HG03575 (cell line): ENCODE measurements around the gene GTF2IRD1.
"Not testable (repeated sequence)": the region's sequence is repeated elsewhere in the genome, so short reads cannot be mapped to it uniquely, and the experiment has no call there.

Experiments used
- ATAC-seq: cut with Tn5 transposase; IDR thresholded peaks from one replicate; pipeline ENCODE4 v1.9.1; 2021; ENCODE audit not compliant: unreplicated experiment, insufficient number of reproducible peaks, low FRiP score; ENCODE audit errors: extremely low read depth

The GTF2IRD1 gene

GRCh38 chr7:74535951-74536356 is 82.2 kb downstream of the GTF2IRD1 start:
- ATAC-seq = no peak

- not testable (repeated sequence) for ATAC-seq
These were observed 88.2 kb downstream of the GTF2IRD1 start for GRCh38 chr7:74541937-74542336.

GRCh38 chr7:74542558-74543117 is 88.9 kb downstream of the GTF2IRD1 start:
- ATAC-seq = no peak

- no peak for ATAC-seq
These were observed 91.2 kb downstream of the GTF2IRD1 start for GRCh38 chr7:74544706-74545469.

- no peak for ATAC-seq
These were observed 92.2 kb downstream of the GTF2IRD1 start for GRCh38 chr7:74545921-74546320.

- not testable (repeated sequence) for ATAC-seq
These were observed 99.9 kb downstream of the GTF2IRD1 start for GRCh38 chr7:74553596-74554012.

- no peak for ATAC-seq
These were observed 100.5 kb downstream of the GTF2IRD1 start for GRCh38 chr7:74554178-74554577.

GRCh38 chr7:74560086-74560719 is 106.5 kb downstream of the GTF2IRD1 start:
- no peak for ATAC-seq

GRCh38 chr7:74561898-74562613 is 108.3 kb downstream of the GTF2IRD1 start:
- no peak for ATAC-seq

- ATAC-seq = not testable (repeated sequence)
These were observed 109.9 kb downstream of the GTF2IRD1 start for GRCh38 chr7:74563639-74564038.

- no peak for ATAC-seq
These were observed 113.6 kb downstream of the GTF2IRD1 start for GRCh38 chr7:74567318-74567668.

GRCh38 chr7:74568658-74569057 is 115.0 kb downstream of the GTF2IRD1 start:
- ATAC-seq = no peak

GRCh38 chr7:74569501-74570075 is 115.9 kb downstream of the GTF2IRD1 start:
- no peak for ATAC-seq

- no peak for ATAC-seq
These were observed 116.9 kb downstream of the GTF2IRD1 start for GRCh38 chr7:74570533-74571156.

- ATAC-seq = no peak
These were observed 118.7 kb downstream of the GTF2IRD1 start for GRCh38 chr7:74572301-74572979.

- ATAC-seq = no peak
These were observed 119.8 kb downstream of the GTF2IRD1 start for GRCh38 chr7:74573512-74573911.

- ATAC-seq = no peak
These were observed 121.5 kb downstream of the GTF2IRD1 start for GRCh38 chr7:74575083-74575784.

- no peak for ATAC-seq
These were observed 122.1 kb downstream of the GTF2IRD1 start for GRCh38 chr7:74575811-74576210.
